UCSD-AML1 (cell line): ENCODE results near the gene PDE7B.

Experiments used
- DNase-seq: peaks from one replicate; lab custom pipeline; 2025; ENCODE audit not compliant: unreplicated experiment; lab: John Stamatoyannopoulos, UW

The PDE7B gene

DNA sequence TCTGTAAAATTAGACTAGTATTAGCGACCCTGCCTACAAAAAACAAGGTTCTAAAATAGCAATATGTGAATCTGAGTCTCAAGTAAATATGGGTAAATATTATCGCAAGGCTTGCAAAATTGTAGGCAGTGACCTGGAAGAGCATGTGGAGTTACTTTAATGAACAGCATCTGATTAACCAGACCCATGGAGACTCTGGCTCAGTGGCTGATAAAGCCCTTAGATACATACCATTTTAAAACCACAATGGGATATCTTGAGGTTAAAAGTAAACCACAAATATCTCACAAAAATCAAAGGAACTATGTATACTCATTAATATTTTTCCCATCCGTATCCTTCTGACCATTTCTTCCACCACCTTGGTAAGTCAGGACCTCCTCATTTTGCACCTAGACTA is 211.6 kb downstream of the PDE7B start:
- no peak for DNase-seq

DNA sequence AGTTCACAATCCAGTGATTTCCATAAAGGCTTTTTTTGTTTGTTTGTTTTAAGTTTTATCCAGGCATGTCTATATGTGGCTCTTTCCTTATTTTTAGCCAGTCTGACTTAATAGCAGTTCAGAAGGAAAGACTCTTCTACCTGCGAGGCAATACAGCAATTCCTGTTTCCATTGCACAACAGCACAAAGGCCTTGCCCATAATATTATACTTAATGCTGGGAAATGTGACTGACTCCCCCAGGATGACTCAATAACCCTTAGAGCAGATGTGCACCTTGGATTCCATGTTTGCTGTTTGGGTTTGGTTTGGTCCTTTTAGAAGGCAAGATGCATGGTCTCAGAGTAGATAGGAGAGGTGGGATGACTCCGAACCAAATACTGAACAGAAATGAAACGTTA is 214.5 kb downstream of the PDE7B start:
- no peak for DNase-seq

DNA sequence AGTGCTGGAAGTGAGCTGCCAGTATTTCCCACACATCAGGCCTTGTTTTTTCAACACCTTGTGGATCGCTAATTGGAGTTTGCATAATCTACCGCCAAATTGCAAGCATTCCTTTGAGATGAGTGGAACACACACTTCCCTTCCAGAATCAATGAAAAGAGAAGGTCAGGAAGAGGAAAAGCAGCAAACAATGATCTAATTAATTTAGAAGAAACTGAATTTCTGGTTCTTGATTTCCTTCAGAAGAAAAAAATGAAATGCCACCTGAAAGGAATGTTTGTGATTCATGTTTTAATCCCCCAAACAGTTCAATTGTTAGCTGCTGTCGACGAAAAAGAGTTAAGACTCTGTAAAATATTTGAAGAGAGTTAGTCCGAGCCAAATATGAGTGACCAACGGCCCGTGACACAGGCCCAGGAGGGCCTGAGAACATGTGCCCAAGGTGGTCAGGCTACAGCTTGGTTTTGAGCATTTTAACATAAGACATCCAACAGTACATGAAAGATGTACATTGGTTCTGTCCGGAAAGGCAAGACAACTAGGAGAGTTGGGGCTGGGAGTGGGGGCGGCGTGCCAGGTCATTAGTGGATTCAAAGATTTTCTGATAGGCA is 216.3 kb downstream of the PDE7B start:
- DNase-seq: no peak

DNA sequence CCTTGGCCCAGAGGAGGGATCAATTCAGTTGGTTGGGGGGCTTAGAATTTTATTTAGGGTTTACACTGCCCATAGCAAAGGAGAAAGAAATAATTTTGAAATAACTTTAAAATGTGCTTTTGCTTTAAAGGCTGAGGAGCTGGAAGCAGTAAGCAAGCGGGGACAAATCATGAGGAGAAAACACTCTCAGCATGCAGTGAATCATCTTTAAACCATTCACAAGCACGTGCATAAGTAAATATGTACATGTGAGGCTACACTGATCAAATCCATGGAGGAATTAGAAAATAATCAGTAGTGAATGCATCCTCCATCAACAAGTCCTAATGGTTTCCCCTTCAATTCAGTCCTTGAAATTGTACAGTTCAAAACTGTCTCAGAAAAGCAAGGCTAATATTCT is 217.6 kb downstream of the PDE7B start:
- no peak for DNase-seq

DNA sequence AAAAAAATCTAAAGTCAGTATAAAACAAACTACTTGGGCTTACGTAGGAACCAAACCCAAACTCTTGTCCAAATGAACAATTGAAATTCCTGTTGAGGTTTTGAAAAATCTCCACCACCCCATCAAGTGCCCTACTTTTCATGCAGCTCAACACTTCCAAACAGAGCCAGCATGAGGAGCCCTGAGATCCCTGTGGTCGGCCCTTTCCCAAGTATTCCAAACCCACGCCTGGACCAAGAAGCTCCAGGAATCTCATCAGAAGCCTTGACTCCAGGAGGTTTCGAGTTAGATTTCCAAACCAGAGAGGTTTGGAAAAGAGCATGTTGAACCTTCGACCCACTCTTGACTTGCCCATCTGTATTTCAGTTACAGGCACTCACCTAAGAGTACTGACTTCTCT is 219.3 kb downstream of the PDE7B start:
- no peak for DNase-seq

DNA sequence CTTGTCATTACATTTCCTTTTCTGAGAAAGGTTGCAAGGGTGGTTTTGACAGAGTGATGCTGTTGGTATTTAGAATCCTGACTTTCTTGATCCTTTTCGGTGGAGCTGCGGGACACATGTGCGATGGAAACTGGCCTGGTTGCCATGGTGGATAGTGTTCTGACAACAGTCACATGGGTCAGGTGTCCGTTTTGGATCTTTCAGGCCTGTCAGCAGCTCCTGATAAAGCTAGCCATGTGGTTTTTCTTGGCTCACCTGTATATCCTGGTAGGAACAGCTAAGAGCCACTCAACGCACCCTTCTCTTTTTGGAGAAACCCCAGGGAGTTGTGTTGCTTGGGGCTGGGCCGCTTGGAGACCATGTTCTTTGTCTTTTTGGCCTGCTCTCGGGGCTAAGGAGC is 221.2 kb downstream of the PDE7B start:
- DNase-seq: no peak

DNA sequence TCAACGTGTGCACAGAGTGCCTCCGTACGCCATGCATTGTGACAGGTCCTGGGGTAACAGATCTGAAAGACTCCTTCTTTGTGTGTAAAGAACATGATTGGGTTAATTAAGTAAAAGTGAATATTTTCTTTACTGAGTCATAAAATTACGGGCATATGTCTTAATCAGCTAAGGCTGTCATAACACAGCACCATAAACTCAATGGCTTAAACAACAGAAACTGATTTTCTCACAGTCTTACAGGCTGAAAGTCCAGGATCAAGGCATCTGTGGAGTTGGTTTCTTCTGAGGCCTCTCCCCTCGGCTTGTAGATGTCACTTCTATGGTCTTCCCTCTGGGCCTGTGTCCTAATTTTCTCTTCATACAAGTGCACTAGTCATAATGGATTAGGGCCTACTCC is 221.7 kb downstream of the PDE7B start:
- no peak for DNase-seq

DNA sequence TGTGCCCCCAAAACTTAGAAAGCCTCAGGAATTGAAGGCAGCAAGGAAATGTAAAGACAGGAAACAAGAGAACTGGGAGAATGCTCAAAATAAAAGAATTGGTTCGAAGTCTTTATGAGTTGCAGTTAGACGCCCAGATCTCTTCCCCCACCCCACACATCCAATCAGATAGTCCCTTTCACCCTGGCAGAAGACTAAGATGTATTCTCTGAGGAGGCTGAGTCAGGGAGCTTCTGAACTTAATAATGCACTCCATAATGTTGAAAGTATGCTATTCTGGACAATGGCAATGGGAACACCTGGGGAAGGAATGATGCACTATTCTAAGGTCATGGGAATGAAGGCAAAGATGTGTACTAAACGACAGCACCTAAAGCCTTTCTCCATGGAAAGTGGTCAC is 225.0 kb downstream of the PDE7B start:
- DNase-seq: no peak

DNA sequence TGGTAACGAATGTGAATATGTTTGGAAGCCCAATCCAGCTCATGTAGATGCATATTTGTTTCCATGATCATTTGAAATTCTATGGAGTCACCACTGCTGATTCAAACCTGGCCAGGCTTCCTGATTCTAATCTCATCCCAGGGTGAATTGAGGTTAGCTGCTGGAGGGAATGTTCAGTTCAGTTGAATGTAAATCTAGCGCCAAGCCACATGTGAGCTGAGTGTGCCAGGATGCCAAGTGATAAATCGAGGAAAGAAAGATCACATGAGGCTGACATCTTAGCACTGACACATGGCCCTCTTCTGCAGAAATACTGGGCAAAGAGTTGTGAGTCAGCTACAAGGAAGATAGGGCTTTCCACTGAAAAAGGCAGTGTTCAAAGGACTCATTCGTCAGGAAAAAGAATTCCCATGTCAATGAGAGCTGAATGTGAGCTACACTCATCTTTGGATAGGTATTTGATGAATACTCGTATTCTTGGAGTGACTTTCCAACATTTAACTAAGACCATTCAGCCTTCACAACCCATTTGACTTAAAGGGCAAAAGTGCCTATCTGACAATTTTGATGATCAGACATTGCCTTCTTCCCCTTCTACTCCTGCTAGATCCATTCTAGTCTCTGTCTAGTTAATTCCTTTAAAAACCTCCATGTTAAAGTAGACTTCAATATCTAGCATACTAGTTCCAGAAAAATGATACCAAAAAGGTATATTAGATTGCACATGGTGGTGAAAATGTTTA is 226.5 kb downstream of the PDE7B start:
- no peak for DNase-seq

DNA sequence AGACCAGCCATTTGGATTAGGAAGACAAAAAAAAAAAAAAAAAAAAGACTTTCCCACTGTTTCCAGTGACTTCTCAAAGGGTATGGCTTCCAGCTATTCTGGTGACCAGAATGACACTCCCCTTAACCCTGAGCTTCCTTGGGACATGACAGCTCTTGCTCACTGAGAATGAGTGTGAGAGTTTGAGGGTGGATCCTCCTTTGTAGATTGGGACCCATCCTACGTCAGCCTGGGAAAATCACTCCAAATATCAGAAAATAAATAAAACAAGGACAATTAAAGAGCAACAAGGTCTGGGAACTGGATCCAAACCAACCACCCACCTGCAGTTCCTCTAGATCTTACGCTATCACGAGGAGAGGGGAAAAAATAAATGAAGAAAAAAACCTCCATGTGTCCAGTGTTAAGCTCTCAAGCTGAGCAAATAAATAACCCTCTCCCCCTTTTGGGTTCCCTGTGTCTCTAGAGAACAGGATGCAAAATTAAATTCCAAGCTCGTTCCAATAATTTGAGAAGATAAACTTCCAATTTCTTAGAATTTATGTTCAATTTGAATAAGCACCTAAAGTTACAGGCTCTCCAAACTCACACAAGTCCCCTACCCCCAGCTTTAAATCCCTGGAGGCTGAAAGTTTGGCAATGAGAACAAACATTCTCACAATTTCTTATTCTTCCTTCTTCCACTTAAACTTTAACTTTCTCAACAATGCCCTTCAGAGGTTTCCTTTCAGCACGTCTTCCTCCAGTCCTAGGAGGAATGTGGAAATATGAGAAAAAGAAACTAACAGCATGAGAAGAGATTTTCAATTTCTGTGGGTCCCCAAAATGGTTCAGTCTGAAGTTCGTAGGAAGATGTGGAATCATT is 228.4 kb downstream of the PDE7B start:
- no peak for DNase-seq

DNA sequence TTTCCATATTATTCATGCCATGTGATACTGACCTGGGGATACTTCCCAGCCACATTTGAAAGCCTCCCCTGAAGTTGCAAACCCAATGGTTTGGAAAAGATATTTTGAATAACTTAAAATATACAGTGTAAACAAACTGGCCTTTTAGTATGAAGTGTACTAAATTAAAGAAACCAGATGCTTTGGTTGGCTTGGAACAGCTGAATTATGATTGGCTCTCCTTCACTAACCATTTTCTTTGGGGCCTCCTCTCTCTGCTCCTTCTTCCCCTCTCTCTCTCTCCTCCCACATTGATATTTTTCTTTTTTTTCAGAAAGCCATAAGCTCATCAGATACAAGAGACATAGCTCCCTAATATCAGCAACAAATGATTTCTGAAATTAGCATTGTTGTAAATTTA is 232.0 kb downstream of the PDE7B start:
- no peak for DNase-seq

DNA sequence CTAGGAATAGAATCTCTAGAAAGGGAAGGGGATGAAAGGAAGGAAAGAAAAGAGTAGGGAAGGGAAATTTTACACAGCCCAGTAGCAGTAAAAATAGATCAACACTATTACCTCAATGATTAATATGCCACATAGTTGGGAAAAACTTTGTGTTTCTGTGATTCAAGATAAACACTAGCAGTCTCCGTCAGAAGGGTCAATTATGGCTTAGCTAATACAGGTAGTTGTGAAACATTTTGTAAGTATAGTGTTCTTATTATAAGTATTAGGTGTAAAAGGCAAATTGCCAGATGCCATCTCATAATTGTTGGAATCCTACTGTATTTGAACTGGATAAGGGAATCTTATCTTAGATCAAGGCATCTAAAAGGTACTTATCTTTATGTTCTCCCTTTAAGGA is 232.9 kb downstream of the PDE7B start:
- no peak for DNase-seq

DNA sequence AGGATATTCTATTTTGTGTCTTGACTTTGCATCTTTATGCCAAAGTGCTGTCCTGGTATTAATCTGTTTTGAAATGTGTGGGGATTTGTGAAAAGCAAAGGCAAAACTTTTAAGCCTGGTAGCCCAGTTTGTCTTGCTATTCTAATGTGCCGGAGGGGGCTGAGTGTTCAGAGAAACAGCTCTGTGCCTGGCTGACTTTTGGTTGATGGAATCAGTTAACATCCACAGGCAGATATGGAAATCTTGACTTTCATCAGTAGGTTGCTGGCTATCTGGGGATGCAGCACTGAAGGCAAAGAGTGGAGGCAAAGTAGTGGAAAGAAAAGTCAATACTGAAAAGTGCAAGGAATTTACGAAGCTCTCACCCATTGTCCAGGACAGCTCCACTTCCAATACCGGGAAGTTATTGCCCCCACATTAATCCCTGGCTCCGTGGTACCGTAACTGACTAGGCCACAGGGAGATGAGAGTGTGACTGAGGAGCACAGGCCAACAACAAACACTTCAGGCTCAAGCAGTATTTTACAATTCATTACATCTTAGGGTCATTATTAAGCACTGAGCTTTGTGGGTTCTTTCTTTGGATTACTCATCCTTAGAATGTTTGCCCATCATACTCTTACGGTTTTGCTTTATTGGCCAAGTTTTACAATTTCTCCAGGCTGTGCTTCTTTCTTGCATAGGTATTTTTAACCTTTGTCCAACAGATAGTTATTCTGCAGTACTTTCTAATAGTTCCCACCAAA is 234.0 kb downstream of the PDE7B start:
- DNase-seq: no peak

DNA sequence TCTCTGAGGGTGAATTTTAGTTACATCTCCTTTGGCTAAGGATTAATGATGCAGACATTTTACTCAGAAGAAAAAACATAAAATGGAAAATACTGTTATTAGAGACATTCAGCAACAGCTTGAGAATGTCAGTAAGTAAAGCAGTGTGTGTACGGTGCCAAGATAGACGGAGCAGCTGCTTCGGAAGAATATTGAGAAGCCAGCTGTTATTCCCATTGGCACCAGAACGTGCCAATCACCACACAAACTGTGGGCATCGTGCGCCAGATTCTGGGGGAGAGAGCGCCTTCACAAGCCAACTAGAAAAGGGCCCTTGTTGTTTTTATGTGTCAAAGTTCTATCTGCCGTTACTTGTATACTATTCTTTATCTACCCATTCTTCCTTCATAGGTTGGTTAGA is 235.2 kb downstream of the PDE7B start:
- DNase-seq: no peak

DNA sequence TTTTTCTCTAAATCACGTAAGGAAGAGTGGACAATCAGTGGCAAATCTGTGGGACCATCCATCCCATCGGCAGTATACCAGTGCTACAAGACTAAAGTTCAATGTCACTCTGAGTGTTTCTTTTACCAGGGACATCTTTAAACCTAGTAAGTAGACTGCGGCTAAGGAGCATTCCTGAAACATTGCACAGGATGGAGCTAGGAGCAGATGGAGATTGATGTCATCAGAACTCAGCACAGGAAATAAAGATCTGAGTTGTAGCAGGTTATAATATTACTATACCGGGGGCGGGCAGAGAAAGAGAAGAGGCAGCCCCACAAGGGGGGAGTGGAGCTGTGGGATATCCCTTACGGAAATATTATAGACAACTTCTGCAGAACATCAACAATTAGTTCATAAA is 236.5 kb downstream of the PDE7B start:
- no peak for DNase-seq

DNA sequence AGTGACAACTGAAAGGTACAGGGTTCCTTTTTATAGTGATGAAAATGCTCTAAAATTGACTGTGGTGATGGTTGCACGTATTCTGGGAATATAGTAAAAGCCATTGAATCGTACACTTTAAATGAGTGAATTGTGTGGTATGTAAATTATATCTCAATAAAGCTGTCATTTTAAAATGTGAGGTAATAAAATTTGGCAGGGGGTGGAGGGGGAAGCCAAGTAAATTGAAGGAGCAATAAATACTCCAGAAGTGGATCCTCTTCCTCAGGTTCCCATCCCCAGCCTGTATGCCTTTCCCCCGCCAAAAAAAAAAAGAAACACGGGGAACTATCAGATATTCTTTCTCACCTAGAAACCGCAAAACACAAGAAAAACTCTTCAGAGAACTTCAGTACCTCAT is 237.2 kb downstream of the PDE7B start:
- DNase-seq: no peak

DNA sequence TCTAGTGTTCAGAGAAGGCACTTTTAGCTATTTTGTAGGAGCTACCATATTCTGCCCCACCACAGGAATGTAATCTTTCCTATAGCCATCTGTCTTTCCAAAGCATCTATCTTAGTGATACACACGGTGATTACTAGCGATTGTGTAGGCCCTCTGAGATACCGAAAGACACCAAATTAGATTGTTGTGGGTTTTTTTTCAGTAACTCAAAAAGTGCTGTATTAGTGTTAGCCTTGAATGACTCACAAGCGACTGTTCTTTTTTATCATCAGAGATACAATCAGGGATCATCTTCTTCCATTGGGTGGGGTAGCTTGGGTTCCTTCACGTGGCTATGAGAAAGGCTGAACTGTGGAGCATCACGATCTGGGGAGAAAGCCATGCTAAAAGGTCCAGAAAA is 238.4 kb downstream of the PDE7B start:
- DNase-seq: no peak

DNA sequence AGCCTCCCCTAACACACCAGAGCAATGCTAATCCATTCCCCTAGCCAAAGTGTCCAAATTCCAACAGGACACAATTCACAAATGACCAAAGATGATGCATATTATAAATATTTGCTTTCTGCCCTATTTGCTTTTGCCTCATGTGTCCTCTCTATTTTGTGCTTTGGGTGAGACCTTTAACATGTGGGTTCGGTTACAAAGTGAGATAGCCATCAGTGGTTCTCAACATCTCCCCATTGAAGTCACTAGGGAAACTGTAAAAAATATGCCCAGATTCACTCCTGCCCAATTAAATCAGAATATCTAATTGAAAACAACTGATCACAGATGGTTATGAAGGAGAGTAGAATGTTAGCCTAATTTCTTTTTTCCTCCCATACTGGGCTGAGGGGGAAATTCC is 239.4 kb downstream of the PDE7B start:
- no peak for DNase-seq

DNA sequence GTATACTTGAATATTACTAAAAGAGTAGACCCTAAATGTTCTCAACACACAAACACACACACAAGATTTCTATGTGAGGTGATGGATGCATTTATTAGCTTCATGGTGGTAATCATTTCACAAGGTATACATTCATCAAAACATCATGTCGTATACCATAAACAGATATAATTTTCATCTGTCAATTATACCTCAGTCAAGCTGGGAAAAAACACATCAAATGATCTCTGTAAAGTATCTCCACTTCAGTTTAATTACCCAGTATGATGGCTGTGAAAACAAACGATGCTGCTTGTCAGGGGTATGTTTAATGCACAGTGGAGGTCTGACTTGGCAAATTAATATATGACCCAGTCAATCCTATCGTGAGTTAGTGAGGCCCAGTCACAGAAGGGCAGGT is 241.4 kb downstream of the PDE7B start:
- DNase-seq: no peak

DNA sequence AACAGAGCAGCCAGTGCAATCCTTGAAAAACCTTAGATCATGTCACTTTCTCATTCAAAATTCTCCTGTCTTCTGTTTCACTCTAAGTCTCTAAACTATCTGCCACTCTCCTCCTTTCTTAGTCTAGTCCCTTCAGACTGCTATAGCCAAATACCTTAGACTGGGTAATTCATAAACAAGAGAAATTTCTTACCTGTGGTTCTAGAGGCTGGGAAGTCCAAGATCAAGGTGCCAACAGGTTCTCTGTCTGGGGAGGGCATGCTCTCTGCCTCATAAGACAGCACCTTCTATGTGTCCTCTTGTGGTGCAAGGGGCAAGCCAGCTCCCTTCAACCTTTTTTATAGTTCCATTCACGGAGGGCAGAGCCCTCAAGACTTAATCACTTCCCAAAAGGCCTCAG is 242.3 kb downstream of the PDE7B start:
- no peak for DNase-seq

DNA sequence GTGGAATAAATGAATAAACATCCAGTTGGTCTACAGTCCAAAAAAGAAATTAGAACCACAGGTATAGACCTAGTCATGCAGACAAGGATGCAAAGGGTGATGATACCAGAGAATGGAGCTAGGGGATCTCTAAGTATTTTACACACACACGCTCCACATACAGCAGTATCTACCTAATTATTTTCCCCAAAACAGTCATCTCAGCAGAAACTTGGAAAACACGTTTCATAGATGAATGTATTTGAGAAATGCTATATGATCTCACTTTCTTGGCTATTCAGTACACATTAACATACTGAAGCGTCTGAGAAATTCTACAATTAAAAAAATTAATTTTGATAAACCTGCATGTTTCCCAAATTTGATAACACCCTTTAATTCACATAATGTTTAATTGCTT is 243.3 kb downstream of the PDE7B start:
- no peak for DNase-seq

DNA sequence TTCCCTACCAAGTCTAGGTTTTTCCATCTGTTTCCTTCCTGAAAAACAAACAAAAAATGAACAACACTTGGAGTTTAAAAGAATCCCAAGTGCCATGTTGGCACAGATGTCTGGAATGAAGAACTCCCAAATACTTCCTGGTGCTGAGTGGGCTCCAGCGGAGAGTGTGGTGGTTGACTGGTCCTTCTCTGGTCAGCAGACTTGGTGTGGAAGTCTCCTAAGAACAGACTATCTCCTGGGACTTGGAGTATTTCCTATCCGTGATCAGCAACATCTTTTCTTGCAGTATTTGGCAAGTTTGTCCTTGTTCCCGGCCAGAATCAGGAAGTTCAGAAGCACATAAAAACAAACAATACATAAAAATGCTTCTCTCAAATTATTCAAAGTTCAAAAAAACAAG is 244.5 kb downstream of the PDE7B start:
- no peak for DNase-seq
